ENCODE results near the gene NRG3.

The NRG3 gene

GRCh38 chr10:81848931-81849330 is 26.1 kb upstream of the NRG3 start:
- no peak for ATAC-seq
- no peak for TF ChIP-seq ZFP3 (CRISPR knock-in tag; IDR thresholded peaks at IDR 0.05)
- no peak for TF ChIP-seq ZC3H10 (CRISPR knock-in tag; IDR thresholded peaks at IDR 0.05)
- TF ChIP-seq ZNF565 (CRISPR knock-in tag; conservative IDR thresholded peaks at IDR 0.05; ENCODE audit: low read depth): no peak
- no peak for TF ChIP-seq ZNF70 (CRISPR knock-in tag; IDR thresholded peaks at IDR 0.05)
- no peak for TF ChIP-seq TSHZ2 (CRISPR knock-in tag; IDR thresholded peaks at IDR 0.05)
- no peak for TF ChIP-seq PPARA (CRISPR knock-in tag; IDR thresholded peaks at IDR 0.05; ENCODE audit: borderline replicate concordance)
- TF ChIP-seq ZNF8 (CRISPR knock-in tag; IDR thresholded peaks at IDR 0.05): no peak
- TF ChIP-seq OSR1 (CRISPR knock-in tag; IDR thresholded peaks at IDR 0.05): no peak
- TF ChIP-seq CSRNP3 (CRISPR knock-in tag; IDR thresholded peaks at IDR 0.05): no peak
- no peak for TF ChIP-seq CREB5 (CRISPR knock-in tag; IDR thresholded peaks at IDR 0.05; ENCODE audit: low read depth)
- TF ChIP-seq GLIS3 (CRISPR knock-in tag; IDR thresholded peaks at IDR 0.05): no peak
- TF ChIP-seq CSDC2 (CRISPR knock-in tag; IDR thresholded peaks at IDR 0.05): no peak
- no peak for TF ChIP-seq RARB (CRISPR knock-in tag; IDR thresholded peaks at IDR 0.05)
- no peak for TF ChIP-seq PATZ1 (CRISPR knock-in tag; IDR thresholded peaks at IDR 0.05; ENCODE audit: borderline replicate concordance)
- TF ChIP-seq ESRRG (CRISPR knock-in tag; IDR thresholded peaks at IDR 0.05): no peak
- TF ChIP-seq TCF4 (CRISPR knock-in tag; IDR thresholded peaks at IDR 0.05; ENCODE audit: borderline replicate concordance): no peak
- no peak for TF ChIP-seq ZFP30 (CRISPR knock-in tag; IDR thresholded peaks at IDR 0.05)

GRCh38 chr10:81862596-81862995 is 12.4 kb upstream of the NRG3 start:
- ATAC-seq: no peak
- TF ChIP-seq TOX (CRISPR knock-in tag; IDR thresholded peaks at IDR 0.05; ENCODE audit: borderline replicate concordance) (no peak), ARNTL (CRISPR knock-in tag; IDR thresholded peaks at IDR 0.05; ENCODE audit: borderline replicate concordance, low read depth) (no peak), TCF4 (CRISPR knock-in tag; IDR thresholded peaks at IDR 0.05; ENCODE audit: borderline replicate concordance) (no peak), ZFP3 (CRISPR knock-in tag; IDR thresholded peaks at IDR 0.05) (no peak), ZFP30 (CRISPR knock-in tag; IDR thresholded peaks at IDR 0.05) (no peak), ZNF8 (CRISPR knock-in tag; IDR thresholded peaks at IDR 0.05) (no peak)

GRCh38 chr10:81863771-81864170 is 11.2 kb upstream of the NRG3 start:
- TF ChIP-seq OSR1 (CRISPR knock-in tag; IDR thresholded peaks at IDR 0.05) (no peak), ZNF70 (CRISPR knock-in tag; IDR thresholded peaks at IDR 0.05) (no peak), RARB (CRISPR knock-in tag; IDR thresholded peaks at IDR 0.05) (no peak), ESRRG (CRISPR knock-in tag; IDR thresholded peaks at IDR 0.05) (no peak), ZNF8 (CRISPR knock-in tag; IDR thresholded peaks at IDR 0.05) (no peak), TCF4 (CRISPR knock-in tag; IDR thresholded peaks at IDR 0.05; ENCODE audit: borderline replicate concordance) (no peak), ZNF565 (CRISPR knock-in tag; conservative IDR thresholded peaks at IDR 0.05; ENCODE audit: low read depth) (no peak), ZC3H10 (CRISPR knock-in tag; IDR thresholded peaks at IDR 0.05) (no peak), GLIS3 (CRISPR knock-in tag; IDR thresholded peaks at IDR 0.05) (no peak), SNAI2 (CRISPR knock-in tag; IDR thresholded peaks at IDR 0.05) (no peak)
- no peak for ATAC-seq

- no peak for ATAC-seq
- no peak for TF ChIP-seq TSHZ2 (CRISPR knock-in tag; IDR thresholded peaks at IDR 0.05)
- TF ChIP-seq OSR1 (CRISPR knock-in tag; IDR thresholded peaks at IDR 0.05): no peak
- TF ChIP-seq ZNF70 (CRISPR knock-in tag; IDR thresholded peaks at IDR 0.05): no peak
- TF ChIP-seq CREB5 (CRISPR knock-in tag; IDR thresholded peaks at IDR 0.05; ENCODE audit: low read depth): no peak
- TF ChIP-seq ZFP30 (CRISPR knock-in tag; IDR thresholded peaks at IDR 0.05): no peak
- no peak for TF ChIP-seq TOX (CRISPR knock-in tag; IDR thresholded peaks at IDR 0.05; ENCODE audit: borderline replicate concordance)
- no peak for TF ChIP-seq CSRNP3 (CRISPR knock-in tag; IDR thresholded peaks at IDR 0.05)
- no peak for TF ChIP-seq ISL1 (CRISPR knock-in tag; IDR thresholded peaks at IDR 0.05)
- no peak for TF ChIP-seq GLIS3 (CRISPR knock-in tag; IDR thresholded peaks at IDR 0.05)
- no peak for TF ChIP-seq ZNF565 (CRISPR knock-in tag; conservative IDR thresholded peaks at IDR 0.05; ENCODE audit: low read depth)
These were observed 9.4 kb upstream of the NRG3 start for GRCh38 chr10:81865581-81865980.
